Activated CD8-positive, alpha-beta memory T cell treated with anti-CD3 and anti-CD28 coated beads for 36 hours (primary cell): ENCODE measurements around the gene SYS1. TPM values are rescaled to one million over a fixed set of nuclear protein-coding genes. Genes with fewer than 3 reads are reported as not detected.

ENCODE experiments used
- CTCF ChIA-PET: fragments of 350-600 bp; sonication (Branson Sonifier 250); formaldehyde crosslinking; loops from one replicate; lab custom pipeline; 2021; ENCODE audit warnings: antibody characterized with exemption; lab: Charles Lee
- POLR2A ChIA-PET: fragments of 350-600 bp; sonication (Branson Sonifier 250); formaldehyde crosslinking; loops from one replicate; lab custom pipeline; 2021; ENCODE audit warnings: antibody characterized with exemption; lab: Charles Lee
- total RNA-seq, 2 experiments: library from RNA; stranded (reverse); gene quantifications; one replicate each; pipeline ENCODE4 v1.2.3, GENCODE V29; 2021

SYS1 gene
- total RNA-seq, 2 experiments from 2014 or later: 33.2 to 38.8 TPM

DNA sequence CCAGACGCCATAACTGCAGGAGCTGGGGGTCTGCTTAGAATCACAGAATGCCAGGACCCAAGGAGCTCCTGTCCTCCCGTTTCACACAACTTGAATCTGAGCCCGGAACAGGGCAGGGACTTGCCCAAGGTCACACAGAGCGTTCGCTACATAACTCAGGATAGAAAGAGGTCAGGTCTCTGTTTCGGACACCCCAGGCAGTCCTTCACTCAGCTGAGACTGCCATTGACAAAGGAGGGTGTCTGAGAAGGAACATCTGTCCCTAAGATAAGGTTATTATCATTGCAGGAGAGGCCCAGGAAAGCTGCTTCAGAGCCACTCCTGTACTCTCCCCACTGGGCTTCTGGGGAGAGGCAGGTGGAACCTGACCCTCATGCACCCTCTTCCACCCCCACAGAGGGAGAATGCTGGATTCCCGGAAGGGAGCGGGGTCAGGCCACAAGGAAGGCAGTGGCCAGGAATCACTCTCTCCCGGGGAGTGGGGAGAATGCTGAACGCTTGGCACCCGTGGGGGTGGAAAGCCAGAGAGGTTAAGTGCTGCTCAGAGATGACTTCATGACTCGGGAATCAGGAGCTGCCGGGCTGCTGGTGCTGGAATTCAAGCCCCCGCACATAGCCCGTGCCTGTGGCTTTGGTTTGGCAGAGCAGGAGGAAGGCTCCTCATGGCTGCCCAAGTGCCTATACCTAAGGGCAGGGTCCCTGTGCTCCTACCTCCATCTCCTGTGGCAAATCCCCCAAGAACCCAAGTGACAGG is 25.4 kb upstream of the SYS1 start:
- ChIA-PET CTCF (interaction anchor here (1.3 kb wide), 1 partner anchor 18 kb away, joined by 3 read pairs; no protein-coding TSS in a partner anchor), POLR2A (no interaction called here)

- CTCF ChIA-PET: no interaction called here
- POLR2A ChIA-PET: no interaction called here
These were observed 24.6 kb upstream of the SYS1 start for GRCh38 chr20:45338121-45339030.

GRCh38 chr20:45339084-45339483 is 23.9 kb upstream of the SYS1 start:
- ChIA-PET CTCF (no interaction called here), POLR2A (no interaction called here)

DNA sequence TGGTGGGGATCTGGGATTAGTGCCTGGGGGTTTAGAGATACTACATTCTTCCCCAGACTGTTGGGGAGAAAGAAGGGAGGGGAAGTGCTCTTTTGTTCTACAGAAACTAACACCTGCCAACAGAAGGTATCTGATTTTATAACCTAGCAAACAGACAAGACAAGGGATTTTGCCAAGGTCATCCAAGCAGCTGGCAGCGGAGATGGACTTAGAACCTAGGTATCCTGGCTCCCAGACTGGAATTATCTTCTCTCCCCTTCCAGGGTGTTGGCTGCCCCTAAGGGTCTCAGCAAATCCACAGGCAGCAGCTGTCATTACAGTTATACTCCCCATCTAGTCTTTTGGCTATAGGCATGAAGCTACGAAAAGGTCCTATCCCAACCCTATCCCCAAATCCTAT is 23.2 kb upstream of the SYS1 start:
- ChIA-PET CTCF (no interaction called here), POLR2A (no interaction called here)

GRCh38 chr20:45340236-45340847 is 22.6 kb upstream of the SYS1 start:
- POLR2A ChIA-PET: no interaction called here
- CTCF ChIA-PET: no interaction called here

- ChIA-PET CTCF (interaction anchor here (0.7 kb wide), 1 partner anchor 95 kb away, joined by 3 read pairs; no protein-coding TSS in a partner anchor), POLR2A (no interaction called here)
These were observed 22.0 kb upstream of the SYS1 start for GRCh38 chr20:45340951-45341350.

DNA sequence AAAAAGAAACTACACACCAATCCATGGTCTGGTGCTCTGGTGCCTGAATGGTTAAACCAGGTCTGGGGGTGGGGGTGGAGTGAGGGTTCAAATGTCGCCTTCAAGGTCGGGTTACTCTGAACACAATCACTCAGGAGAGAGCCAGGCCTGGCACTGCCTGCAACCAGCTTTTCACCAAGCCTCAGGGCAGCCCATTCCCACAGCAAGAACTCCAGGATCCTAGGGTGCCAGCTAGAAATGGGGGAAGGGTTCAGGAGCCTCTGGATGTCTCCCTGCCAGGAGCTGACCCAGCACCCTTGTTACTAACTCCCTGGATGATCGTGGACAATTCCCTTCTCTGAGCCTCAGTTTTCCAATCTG is 21.4 kb upstream of the SYS1 start:
- CTCF ChIA-PET: interaction anchor here (0.7 kb wide), 1 partner anchor 94 kb away, joined by 3 read pairs; no protein-coding TSS in a partner anchor
- POLR2A ChIA-PET: no interaction called here

DNA sequence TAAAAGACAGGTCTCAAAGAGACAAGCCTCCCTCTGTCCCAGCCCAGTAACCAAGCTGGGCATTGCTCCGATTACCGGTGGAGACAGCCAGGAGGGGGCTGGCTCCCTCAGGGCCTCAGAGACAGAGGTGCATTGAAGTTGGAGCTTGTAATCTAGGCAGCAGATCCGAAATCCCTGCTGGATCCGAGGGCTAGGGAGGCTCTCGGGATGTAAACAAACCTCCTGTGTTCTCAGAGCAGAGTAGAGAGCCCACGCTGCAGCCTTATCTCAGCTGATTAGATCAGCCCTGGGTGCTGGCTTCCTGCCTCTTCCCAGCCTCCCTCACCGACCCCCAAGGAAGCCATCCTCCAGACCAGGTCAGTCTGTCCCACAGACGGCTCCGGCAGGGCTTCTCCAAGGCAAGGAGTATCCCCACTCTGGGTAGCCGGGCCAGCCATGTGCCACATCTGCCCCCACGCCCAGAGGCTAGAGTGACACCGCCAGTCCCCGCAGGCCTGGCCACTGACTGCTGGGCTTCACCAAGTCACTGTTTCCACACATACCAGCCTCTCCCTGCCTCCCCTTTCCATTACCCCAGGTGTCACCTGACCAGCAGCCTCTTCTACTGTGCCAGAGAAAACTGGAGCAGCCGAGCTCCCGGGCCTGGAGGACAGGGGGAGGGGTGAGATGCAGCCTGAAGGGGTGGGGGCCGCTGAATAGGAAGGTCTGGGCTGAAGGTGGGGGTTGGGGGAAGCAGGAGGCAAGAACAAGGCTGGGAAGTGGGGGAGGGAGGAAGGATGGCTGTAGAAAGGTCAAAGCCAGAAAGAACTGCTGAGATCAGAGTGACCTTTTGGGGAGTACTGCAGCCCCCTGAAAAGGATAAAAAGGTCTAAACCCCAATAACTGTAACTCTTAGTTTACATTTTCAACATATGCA is 20.8 kb upstream of the SYS1 start:
- ChIA-PET POLR2A (interaction anchor here (1.1 kb wide), 1 partner anchor 31 kb away, joined by 6 read pairs; no protein-coding TSS in a partner anchor), CTCF (no interaction called here)

DNA sequence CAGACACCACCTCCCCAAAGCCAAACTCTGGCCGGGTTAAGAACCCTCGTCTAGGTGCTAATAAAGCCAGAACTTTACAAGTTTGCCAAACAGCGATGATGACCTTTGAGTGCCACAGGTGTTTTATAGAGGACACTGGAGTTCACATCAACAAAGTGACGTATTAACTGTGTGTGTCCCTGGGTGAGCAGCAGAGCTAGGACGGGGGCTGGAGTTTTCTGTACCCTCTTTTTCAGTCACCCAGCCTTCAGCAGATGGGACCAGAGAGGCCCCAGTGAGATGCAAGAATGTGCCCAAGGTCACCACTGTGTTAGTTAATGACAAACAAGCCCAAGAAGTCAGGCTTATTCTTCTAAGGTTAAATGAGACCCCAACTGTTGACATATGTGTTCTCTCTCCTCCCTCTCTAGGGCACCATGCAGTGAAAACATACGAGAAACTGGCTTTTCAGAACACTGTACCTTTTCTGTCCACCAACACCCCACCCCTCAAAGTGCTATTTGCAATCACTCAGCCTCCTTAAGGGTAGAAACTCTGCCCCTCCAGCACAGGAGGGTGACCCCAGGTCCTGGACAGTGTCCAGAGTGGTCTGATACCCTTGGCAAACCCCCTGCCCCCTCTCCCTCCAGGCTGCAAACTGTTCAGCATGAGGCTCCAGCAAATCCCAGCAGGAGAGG is 20.0 kb upstream of the SYS1 start:
- ChIA-PET POLR2A (interaction anchor here (1.1 kb wide), 1 partner anchor 30 kb away, joined by 6 read pairs; no protein-coding TSS in a partner anchor), CTCF (interaction anchor here (0.5 to 1.2 kb wide), 2 partner anchors 19 to 30 kb away, joined by 3 read pairs; no protein-coding TSS in a partner anchor)

DNA sequence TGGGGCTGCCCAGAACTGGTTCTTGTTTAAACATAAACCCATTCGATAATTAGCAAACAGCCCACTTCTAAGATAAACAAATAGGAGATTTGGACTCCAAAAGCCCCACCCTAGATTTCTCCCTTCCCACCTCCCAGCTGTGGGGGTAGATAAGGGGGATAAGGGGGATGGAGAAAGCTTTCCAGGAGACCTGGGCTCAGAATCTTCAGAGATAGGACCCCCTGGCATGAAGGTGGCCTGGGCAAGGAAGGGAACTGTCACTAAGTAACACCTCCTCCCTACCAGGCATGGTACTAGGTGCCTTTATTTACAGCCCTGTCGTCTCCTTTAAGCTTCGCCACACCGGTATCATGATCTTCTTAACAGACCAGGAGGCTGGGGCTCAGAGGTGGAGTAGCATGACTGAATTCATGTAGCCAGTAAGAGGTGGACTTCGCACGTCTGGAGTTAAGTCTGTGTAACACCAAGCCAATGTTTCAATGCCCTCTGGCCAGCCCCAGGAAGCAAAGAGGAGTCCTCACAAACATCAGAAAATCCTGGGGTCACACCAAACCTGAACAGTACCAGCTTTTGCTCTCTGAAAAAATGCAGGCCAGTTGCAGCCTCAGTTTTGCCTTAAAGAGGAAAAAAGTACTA is 19.3 kb upstream of the SYS1 start:
- ChIA-PET CTCF (interaction anchor here (0.5 to 1.2 kb wide), 2 partner anchors 19 to 31 kb away, joined by 3 read pairs; no protein-coding TSS in a partner anchor), POLR2A (interaction anchor here (0.5 to 0.9 kb wide), 2 partner anchors 19 to 31 kb away, joined by 3 to 4 read pairs; partner anchors contain the start of gene SYS1)

- ChIA-PET POLR2A (interaction anchor here (0.5 to 0.9 kb wide), 2 partner anchors 19 to 31 kb away, joined by 3 to 4 read pairs; partner anchors contain the start of gene SYS1), CTCF (interaction anchor here (1.2 kb wide), 1 partner anchor 18 kb away, joined by 3 read pairs; no protein-coding TSS in a partner anchor)
These were observed 18.6 kb upstream of the SYS1 start for GRCh38 chr20:45344168-45344860.

DNA sequence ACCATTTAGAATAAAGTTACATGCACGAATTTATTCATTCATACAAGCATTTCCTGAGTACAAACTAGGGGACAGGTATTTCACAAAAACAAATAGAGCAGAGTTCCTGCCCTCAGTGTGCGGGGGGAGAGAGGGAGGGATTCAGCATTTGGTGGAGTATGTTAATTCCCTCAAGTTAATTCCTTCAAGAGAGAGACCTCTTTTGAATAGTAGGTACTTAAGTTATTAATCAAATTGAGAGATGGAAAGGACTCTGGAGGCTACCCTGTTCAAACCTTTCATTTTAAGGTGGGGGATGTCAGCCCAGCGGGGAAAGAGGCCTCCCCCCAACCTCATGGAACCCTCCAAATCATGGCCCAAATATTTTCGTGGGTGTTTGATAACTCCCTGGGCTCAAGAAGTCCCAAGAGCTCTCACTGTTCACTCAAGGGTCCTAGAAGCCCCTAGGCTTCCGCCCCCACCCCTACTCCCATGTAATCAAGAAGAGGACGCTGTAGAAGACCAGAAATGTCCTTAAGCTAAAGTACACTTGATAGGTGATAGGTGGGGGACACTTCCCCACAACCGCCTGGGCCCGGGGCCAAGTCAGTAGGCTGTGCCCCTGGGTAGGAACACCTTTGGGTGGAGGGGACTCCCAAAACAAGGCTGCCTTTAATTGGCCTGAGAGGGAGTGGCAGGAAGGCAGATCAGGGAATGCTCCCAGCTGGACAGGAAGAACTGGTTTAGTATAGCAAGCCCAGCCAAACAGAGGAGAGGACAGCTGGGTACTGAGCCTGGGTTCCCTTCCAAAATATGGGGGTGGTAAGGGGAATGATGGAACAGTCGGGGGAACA is 17.6 kb upstream of the SYS1 start:
- ChIA-PET CTCF (no interaction called here), POLR2A (interaction anchor here (2.7 kb wide), 1 partner anchor 17 kb away, joined by 12 read pairs; the partner anchor contains the start of gene SYS1)

GRCh38 chr20:45346291-45346718 is 16.7 kb upstream of the SYS1 start:
- CTCF ChIA-PET: interaction anchor here (1.0 to 3.7 kb wide), 3 partner anchors 17 to 28 kb away, joined by 5 to 16 read pairs (median 11); partner anchors contain the start of gene SYS1
- POLR2A ChIA-PET: interaction anchor here (2.7 kb wide), 1 partner anchor 16 kb away, joined by 12 read pairs; the partner anchor contains the start of gene SYS1

GRCh38 chr20:45346851-45347250 is 16.1 kb upstream of the SYS1 start:
- ChIA-PET POLR2A (interaction anchor here (2.7 kb wide), 1 partner anchor 16 kb away, joined by 12 read pairs; the partner anchor contains the start of gene SYS1), CTCF (interaction anchor here (1.0 to 3.7 kb wide), 3 partner anchors 16 to 28 kb away, joined by 5 to 16 read pairs (median 11); partner anchors contain the start of gene SYS1)
